Measurements from ENCODE around the gene ZBTB2.

The ZBTB2 gene

DNA sequence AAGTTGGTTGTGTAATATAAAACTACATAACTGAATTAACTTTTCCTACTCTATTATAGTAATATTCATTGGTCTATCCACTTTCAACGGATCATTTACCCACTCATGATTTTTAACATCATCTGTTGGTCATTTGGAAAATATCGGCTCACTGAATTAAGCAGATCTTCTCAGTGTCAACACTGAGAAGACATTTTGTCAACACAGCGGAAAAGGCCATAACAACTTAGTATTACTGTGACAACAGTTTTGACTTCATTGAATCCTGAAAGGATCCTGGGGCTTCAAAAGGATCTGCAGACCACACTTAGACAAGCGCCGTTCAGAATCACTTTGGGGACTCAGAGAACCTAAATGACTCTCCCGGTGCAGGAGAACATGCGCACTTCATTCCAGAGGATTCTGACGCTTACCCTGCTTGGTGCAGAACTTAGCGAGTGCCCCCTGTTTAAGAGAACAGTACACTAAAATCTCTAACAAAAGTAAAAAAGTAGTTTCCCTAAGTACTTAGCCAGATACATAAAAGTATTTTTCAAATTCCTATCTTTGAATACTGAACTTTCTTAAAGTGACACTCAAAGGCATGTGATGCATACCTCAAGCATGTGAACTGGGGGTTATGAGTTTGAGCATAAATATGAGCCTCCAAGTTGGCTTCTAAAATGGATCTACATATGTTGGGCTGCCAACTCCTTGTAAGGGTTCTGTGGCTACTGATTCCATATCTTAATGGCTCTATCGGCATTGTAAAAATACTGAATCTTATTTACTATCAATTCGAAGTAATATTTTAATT is 4.0 kb downstream of the ZBTB2 start (continued):
- TF ChIP-seq, protein P1, sequence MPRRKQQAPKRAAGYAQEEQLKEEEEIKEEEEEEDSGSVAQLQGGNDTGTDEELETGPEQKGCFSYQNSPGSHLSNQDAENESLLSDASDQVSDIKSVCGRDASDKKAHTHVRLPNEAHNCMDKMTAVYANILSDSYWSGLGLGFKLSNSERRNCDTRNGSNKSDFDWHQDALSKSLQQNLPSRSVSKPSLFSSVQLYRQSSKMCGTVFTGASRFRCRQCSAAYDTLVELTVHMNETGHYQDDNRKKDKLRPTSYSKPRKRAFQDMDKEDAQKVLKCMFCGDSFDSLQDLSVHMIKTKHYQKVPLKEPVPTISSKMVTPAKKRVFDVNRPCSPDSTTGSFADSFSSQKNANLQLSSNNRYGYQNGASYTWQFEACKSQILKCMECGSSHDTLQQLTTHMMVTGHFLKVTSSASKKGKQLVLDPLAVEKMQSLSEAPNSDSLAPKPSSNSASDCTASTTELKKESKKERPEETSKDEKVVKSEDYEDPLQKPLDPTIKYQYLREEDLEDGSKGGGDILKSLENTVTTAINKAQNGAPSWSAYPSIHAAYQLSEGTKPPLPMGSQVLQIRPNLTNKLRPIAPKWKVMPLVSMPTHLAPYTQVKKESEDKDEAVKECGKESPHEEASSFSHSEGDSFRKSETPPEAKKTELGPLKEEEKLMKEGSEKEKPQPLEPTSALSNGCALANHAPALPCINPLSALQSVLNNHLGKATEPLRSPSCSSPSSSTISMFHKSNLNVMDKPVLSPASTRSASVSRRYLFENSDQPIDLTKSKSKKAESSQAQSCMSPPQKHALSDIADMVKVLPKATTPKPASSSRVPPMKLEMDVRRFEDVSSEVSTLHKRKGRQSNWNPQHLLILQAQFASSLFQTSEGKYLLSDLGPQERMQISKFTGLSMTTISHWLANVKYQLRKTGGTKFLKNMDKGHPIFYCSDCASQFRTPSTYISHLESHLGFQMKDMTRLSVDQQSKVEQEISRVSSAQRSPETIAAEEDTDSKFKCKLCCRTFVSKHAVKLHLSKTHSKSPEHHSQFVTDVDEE (CRISPR knock-in tag; IDR thresholded peaks at IDR 0.05): no peak
- no peak for TF ChIP-seq OSR1 (CRISPR knock-in tag; IDR thresholded peaks at IDR 0.05)
- TF ChIP-seq ZNF565 (CRISPR knock-in tag; conservative IDR thresholded peaks at IDR 0.05; ENCODE audit: low read depth): no peak
- no peak for TF ChIP-seq ARNTL (CRISPR knock-in tag; IDR thresholded peaks at IDR 0.05; ENCODE audit: borderline replicate concordance, low read depth)
- no peak for TF ChIP-seq SNAI2 (CRISPR knock-in tag; IDR thresholded peaks at IDR 0.05)
- no peak for TF ChIP-seq GLIS3 (CRISPR knock-in tag; IDR thresholded peaks at IDR 0.05)
- no peak for TF ChIP-seq ZFP30 (CRISPR knock-in tag; IDR thresholded peaks at IDR 0.05)

DNA sequence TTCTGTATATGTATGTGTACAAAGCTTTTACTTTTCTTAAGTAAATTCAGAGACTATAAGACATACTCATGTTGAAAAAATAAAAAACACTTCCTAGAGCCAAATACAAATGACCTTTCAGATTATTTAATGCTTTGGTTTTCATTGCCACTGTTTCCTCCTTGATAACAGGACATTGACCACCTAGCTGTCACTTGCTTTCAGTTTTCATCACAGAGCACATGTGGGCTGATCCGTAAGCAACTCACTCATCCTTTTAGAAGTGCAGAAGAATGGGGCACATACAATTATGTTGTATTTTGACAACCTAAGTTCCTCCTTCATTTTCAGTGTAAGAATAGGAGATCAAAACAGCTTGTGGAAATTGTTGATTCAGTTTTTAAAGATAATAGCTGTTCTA is 6.2 kb downstream of the ZBTB2 start:
- ATAC-seq: no peak
- TF ChIP-seq, protein P2, sequence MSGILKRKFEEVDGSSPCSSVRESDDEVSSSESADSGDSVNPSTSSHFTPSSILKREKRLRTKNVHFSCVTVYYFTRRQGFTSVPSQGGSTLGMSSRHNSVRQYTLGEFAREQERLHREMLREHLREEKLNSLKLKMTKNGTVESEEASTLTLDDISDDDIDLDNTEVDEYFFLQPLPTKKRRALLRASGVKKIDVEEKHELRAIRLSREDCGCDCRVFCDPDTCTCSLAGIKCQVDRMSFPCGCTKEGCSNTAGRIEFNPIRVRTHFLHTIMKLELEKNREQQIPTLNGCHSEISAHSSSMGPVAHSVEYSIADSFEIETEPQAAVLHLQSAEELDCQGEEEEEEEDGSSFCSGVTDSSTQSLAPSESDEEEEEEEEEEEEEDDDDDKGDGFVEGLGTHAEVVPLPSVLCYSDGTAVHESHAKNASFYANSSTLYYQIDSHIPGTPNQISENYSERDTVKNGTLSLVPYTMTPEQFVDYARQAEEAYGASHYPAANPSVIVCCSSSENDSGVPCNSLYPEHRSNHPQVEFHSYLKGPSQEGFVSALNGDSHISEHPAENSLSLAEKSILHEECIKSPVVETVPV (CRISPR knock-in tag; IDR thresholded peaks at IDR 0.05): no peak
- TF ChIP-seq, protein P3, sequence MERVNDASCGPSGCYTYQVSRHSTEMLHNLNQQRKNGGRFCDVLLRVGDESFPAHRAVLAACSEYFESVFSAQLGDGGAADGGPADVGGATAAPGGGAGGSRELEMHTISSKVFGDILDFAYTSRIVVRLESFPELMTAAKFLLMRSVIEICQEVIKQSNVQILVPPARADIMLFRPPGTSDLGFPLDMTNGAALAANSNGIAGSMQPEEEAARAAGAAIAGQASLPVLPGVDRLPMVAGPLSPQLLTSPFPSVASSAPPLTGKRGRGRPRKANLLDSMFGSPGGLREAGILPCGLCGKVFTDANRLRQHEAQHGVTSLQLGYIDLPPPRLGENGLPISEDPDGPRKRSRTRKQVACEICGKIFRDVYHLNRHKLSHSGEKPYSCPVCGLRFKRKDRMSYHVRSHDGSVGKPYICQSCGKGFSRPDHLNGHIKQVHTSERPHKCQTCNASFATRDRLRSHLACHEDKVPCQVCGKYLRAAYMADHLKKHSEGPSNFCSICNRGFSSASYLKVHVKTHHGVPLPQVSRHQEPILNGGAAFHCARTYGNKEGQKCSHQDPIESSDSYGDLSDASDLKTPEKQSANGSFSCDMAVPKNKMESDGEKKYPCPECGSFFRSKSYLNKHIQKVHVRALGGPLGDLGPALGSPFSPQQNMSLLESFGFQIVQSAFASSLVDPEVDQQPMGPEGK (CRISPR knock-in tag; IDR thresholded peaks at IDR 0.05; ENCODE audit: borderline replicate concordance): no peak
- TF ChIP-seq, protein P1 (CRISPR knock-in tag; IDR thresholded peaks at IDR 0.05): no peak
- no peak for TF ChIP-seq CSDC2 (CRISPR knock-in tag; IDR thresholded peaks at IDR 0.05)
- TF ChIP-seq ZC3H10 (CRISPR knock-in tag; IDR thresholded peaks at IDR 0.05): no peak
- no peak for TF ChIP-seq OSR1 (CRISPR knock-in tag; IDR thresholded peaks at IDR 0.05)
- TF ChIP-seq BACH2 (CRISPR knock-in tag; IDR thresholded peaks at IDR 0.05; ENCODE audit: borderline replicate concordance): no peak
- TF ChIP-seq SNAI2 (CRISPR knock-in tag; IDR thresholded peaks at IDR 0.05): no peak
- no peak for TF ChIP-seq ARNTL (CRISPR knock-in tag; IDR thresholded peaks at IDR 0.05; ENCODE audit: borderline replicate concordance, low read depth)
- no peak for TF ChIP-seq PPARA (CRISPR knock-in tag; IDR thresholded peaks at IDR 0.05; ENCODE audit: borderline replicate concordance)
- TF ChIP-seq, protein P4, sequence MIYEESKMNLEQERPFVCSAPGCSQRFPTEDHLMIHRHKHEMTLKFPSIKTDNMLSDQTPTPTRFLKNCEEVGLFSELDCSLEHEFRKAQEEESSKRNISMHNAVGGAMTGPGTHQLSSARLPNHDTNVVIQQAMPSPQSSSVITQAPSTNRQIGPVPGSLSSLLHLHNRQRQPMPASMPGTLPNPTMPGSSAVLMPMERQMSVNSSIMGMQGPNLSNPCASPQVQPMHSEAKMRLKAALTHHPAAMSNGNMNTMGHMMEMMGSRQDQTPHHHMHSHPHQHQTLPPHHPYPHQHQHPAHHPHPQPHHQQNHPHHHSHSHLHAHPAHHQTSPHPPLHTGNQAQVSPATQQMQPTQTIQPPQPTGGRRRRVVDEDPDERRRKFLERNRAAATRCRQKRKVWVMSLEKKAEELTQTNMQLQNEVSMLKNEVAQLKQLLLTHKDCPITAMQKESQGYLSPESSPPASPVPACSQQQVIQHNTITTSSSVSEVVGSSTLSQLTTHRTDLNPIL (CRISPR knock-in tag; IDR thresholded peaks at IDR 0.05; ENCODE audit: low read depth): no peak
- no peak for TF ChIP-seq GLIS3 (CRISPR knock-in tag; IDR thresholded peaks at IDR 0.05)
- TF ChIP-seq ESRRG (CRISPR knock-in tag; IDR thresholded peaks at IDR 0.05): no peak
- no peak for TF ChIP-seq RARB (CRISPR knock-in tag; IDR thresholded peaks at IDR 0.05)
- no peak for TF ChIP-seq ISL1 (CRISPR knock-in tag; IDR thresholded peaks at IDR 0.05)
- TF ChIP-seq TCF4 (CRISPR knock-in tag; IDR thresholded peaks at IDR 0.05; ENCODE audit: borderline replicate concordance): no peak

DNA sequence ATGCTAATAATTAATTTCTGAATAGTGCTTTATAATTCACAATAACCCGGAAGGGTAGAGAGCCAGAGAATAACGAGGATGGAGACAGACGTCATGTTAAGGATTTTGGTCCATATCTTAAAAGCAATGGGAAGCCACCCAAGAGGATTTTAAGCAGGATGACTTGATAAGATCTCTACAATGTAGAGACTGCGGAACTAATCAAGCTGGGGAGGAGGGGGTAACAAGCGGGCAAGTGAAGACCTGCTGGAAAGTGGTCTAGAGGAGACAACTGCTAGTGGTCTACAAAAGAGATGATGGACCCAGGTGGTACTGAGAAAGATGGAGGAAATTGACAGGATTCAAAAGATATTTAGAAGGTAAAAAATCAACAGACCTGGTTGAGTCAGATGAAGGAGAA is 7.2 kb downstream of the ZBTB2 start:
- no peak for ATAC-seq
- TF ChIP-seq SNAI2 (CRISPR knock-in tag; IDR thresholded peaks at IDR 0.05): no peak
- no peak for TF ChIP-seq ZNF70 (CRISPR knock-in tag; IDR thresholded peaks at IDR 0.05)
- TF ChIP-seq, protein P3 (CRISPR knock-in tag; IDR thresholded peaks at IDR 0.05; ENCODE audit: borderline replicate concordance): no peak
- no peak for TF ChIP-seq TOX (CRISPR knock-in tag; IDR thresholded peaks at IDR 0.05; ENCODE audit: borderline replicate concordance)
- TF ChIP-seq TCF4 (CRISPR knock-in tag; IDR thresholded peaks at IDR 0.05; ENCODE audit: borderline replicate concordance): no peak
- TF ChIP-seq, protein P4 (CRISPR knock-in tag; IDR thresholded peaks at IDR 0.05; ENCODE audit: low read depth): no peak
- TF ChIP-seq ARNTL (CRISPR knock-in tag; IDR thresholded peaks at IDR 0.05; ENCODE audit: borderline replicate concordance, low read depth): no peak
- TF ChIP-seq ISL1 (CRISPR knock-in tag; IDR thresholded peaks at IDR 0.05): no peak
- no peak for TF ChIP-seq BACH2 (CRISPR knock-in tag; IDR thresholded peaks at IDR 0.05; ENCODE audit: borderline replicate concordance)
- TF ChIP-seq, protein P2 (CRISPR knock-in tag; IDR thresholded peaks at IDR 0.05): no peak

All from SK-N-SH treated with all-trans-retinoic acid at 6 μM for 48 hours (cell line).